OCI-LY7 (cell line): ENCODE measurements around the gene TECTA. TPM values are rescaled to one million over a fixed set of nuclear protein-coding genes. Genes with fewer than 3 reads are reported as not detected.

Source experiments
- BruUV-seq: library from RNA; stranded (reverse); fragments of 400-500 nt; replicated peaks from 2 replicates; lab custom pipeline; 2021; lab: Mats Ljungman, UMichigan
- CTCF ChIA-PET: fragments of 300-600 bp; sonication (Branson Sonifier 250); formaldehyde crosslinking; loops from one replicate; lab custom pipeline; 2022; ENCODE audit warnings: antibody characterized with exemption; ENCODE audit not compliant: unreplicated experiment; lab: Charles Lee
- POLR2A ChIA-PET: fragments of 300-600 bp; sonication (Branson Sonifier 250); formaldehyde crosslinking; loops from one replicate; lab custom pipeline; 2022; ENCODE audit warnings: antibody characterized with exemption; lab: Charles Lee
- DNase-seq: peaks from one replicate; pipeline ENCODE4 v3.0.0-alpha.2; 2015; ENCODE audit warnings: low spot score
- H2AFZ ChIP-seq: fragments of 200-600 bp; sonication (generic), shearing (Covaris generic); 2 replicates; pipeline ENCODE4 v1.6.1; 2014; ENCODE audit warnings: mild to moderate bottlenecking, antibody characterized with exemption, low read length, moderate library complexity
- H3K27ac ChIP-seq: fragments of 200-600 bp; sonication (generic); 2 replicates; pipeline ENCODE4 v1.5.1; 2014; ENCODE audit warnings: mixed run types, low read depth, mild to moderate bottlenecking, moderate library complexity, low read length, inconsistent platforms; ENCODE audit not compliant: poor library complexity, severe bottlenecking
- H3K36me3 ChIP-seq: fragments of 200-600 bp; sonication (generic); 2 replicates; pipeline ENCODE4 v1.6.1; 2014; ENCODE audit warnings: mild to moderate bottlenecking, antibody characterized with exemption, low read length, moderate library complexity, mixed read lengths; ENCODE audit not compliant: insufficient read depth
- H3K4me1 ChIP-seq: fragments of 200-600 bp; sonication (generic); 2 replicates; pipeline ENCODE4 v1.5.1; 2014; ENCODE audit warnings: mild to moderate bottlenecking, low read length; ENCODE audit not compliant: insufficient read depth, poor library complexity, severe bottlenecking
- H3K4me2 ChIP-seq: fragments of 200-600 bp; sonication (generic); 2 replicates; pipeline ENCODE4 v1.6.1; 2014; ENCODE audit warnings: mild to moderate bottlenecking, low read length
- H3K4me3 ChIP-seq: fragments of 200-600 bp; sonication (generic); 2 replicates; pipeline ENCODE4 v1.5.1; 2014; ENCODE audit warnings: mild to moderate bottlenecking, low read depth, low read length; ENCODE audit not compliant: poor library complexity, severe bottlenecking
- H3K79me2 ChIP-seq: fragments of 200-600 bp; sonication (generic); 2 replicates; pipeline ENCODE4 v1.6.1; 2016; ENCODE audit warnings: low read depth, mild to moderate bottlenecking, low read length, moderate library complexity, mixed read lengths; ENCODE audit not compliant: insufficient read depth
- H3K9me2 ChIP-seq: fragments of 200-600 bp; sonication (generic); 2 replicates; pipeline ENCODE4 v1.6.1; 2016; ENCODE audit warnings: mild to moderate bottlenecking, low read length, mixed read lengths; ENCODE audit not compliant: insufficient read depth
- H3K9me3 ChIP-seq: fragments of 200-600 bp; sonication (generic); 2 replicates; pipeline ENCODE4 v1.6.1; 2014; ENCODE audit warnings: mild to moderate bottlenecking, mixed run types, low read length, mixed read lengths
- H4K20me1 ChIP-seq: fragments of 200-600 bp; sonication (generic); 2 replicates; pipeline ENCODE4 v1.6.1; 2014; ENCODE audit warnings: mild to moderate bottlenecking, antibody characterized with exemption, low read length, moderate library complexity, mixed read lengths; ENCODE audit not compliant: insufficient read depth
- CTCF ChIP-seq: fragments of 200-600 bp; sonication (generic); conservative IDR thresholded peaks from 2 replicates; pipeline ENCODE4 v1.5.1; 2014; ENCODE audit warnings: mild to moderate bottlenecking, antibody characterized with exemption, low read length, moderate library complexity, mixed read lengths
- EZH2phosphoT487 ChIP-seq: fragments of 200-600 bp; sonication (generic); IDR thresholded peaks from 2 replicates; pipeline ENCODE4 v1.6.1; 2018; ENCODE audit warnings: low read depth, borderline replicate concordance, mild to moderate bottlenecking, mixed run types, antibody characterized with exemption, low read length, moderate library complexity, mixed read lengths
- intact Hi-C: fragments of 100-400 bp; cut with micrococcal nuclease; formaldehyde crosslinking; loops from one replicate; pipeline ENCODE4 v1.10.0; 2022; ENCODE audit not compliant: unreplicated experiment
- total RNA-seq, 2 experiments: library from RNA; depleted of rRNA in 1 of 2; stranded (reverse); fragments of >200 nt in 1 of 2; shearing (Covaris generic) in 1 of 2; gene quantifications; 2 replicates each; pipeline ENCODE4 v1.2.3, GENCODE V29; 2014 to 2022

The TECTA gene
- total RNA-seq, 2 experiments from 2014 or later = 0.32 to 0.48 TPM

- Histone ChIP-seq H3K9me3 (no peaks in the 10 kb centered on the region), H3K27ac (no peak overlapping the region), H3K79me2 (no peaks in the 10 kb centered on the region), H2AFZ (no peak overlapping the region), H3K4me2 (no peak overlapping the region), H3K4me1 (no peaks in the 10 kb centered on the region), H3K36me3 (no peaks in the 10 kb centered on the region), H4K20me1 (no peaks in the 10 kb centered on the region), H3K4me3 (no peak overlapping the region), H3K9me2 (no peaks in the 10 kb centered on the region)
- ChIA-PET CTCF (no interaction called here), POLR2A (interaction anchor here (0.5 kb wide), 1 partner anchor 40 kb away, joined by 3 read pairs; no protein-coding TSS in a partner anchor)
- BruUV-seq = no TSS peak
- DNase-seq = no peak
- TF ChIP-seq CTCF (no peak), EZH2phosphoT487 (no peak)
- intact Hi-C loops = no loop called here
Measured at GRCh38 chr11:121207485-121208115, 106.6 kb downstream of the TECTA start.

- POLR2A ChIA-PET = interaction anchor here (0.8 kb wide), 1 partner anchor 10 kb away, joined by 4 read pairs; no protein-coding TSS in a partner anchor
- intact Hi-C loops = no loop called here
- H3K27ac ChIP-seq = no peak overlapping the region
- H3K4me1 ChIP-seq = no peaks in the 10 kb centered on the region
- no peak overlapping the region for H3K4me3 ChIP-seq
- H3K4me2 ChIP-seq = no peak overlapping the region
- no peaks in the 10 kb centered on the region for H3K9me2 ChIP-seq
- H3K79me2 ChIP-seq = no peaks in the 10 kb centered on the region
- no peaks in the 10 kb centered on the region for H4K20me1 ChIP-seq
- CTCF ChIA-PET = no interaction called here
- no TSS peak for BruUV-seq
- H3K36me3 ChIP-seq = no peaks in the 10 kb centered on the region
- no peaks in the 10 kb centered on the region for H3K9me3 ChIP-seq
- no peak for TF ChIP-seq CTCF
- no peak for TF ChIP-seq EZH2phosphoT487
- no peak overlapping the region for H2AFZ ChIP-seq
- DNase-seq = no peak
Measured at GRCh38 chr11:121210445-121211080, 109.5 kb downstream of the TECTA start.

GRCh38 chr11:121211626-121212025, 110.6 kb downstream of the TECTA start:
- POLR2A ChIA-PET = interaction anchor here (0.9 kb wide), 1 partner anchor 17 kb away, joined by 3 read pairs; no protein-coding TSS in a partner anchor
- BruUV-seq = no TSS peak
- H4K20me1 ChIP-seq = no peaks in the 10 kb centered on the region
- H3K4me1 ChIP-seq = no peaks in the 10 kb centered on the region
- no peak for DNase-seq
- no peaks in the 10 kb centered on the region for H3K36me3 ChIP-seq
- H2AFZ ChIP-seq = no peak overlapping the region
- no peak overlapping the region for H3K4me3 ChIP-seq
- intact Hi-C loops = no loop called here
- CTCF ChIA-PET = no interaction called here
- no peak overlapping the region for H3K4me2 ChIP-seq
- H3K9me2 ChIP-seq = no peaks in the 10 kb centered on the region
- no peaks in the 10 kb centered on the region for H3K79me2 ChIP-seq
- TF ChIP-seq EZH2phosphoT487 = no peak
- H3K9me3 ChIP-seq = no peaks in the 10 kb centered on the region
- H3K27ac ChIP-seq = no peak overlapping the region
